GM12873 (cell line): Measurements from ENCODE around the gene KCNQ1.

Experiments
- TF ChIP-seq, protein P1 (sequence below): IDR thresholded peaks from 2 replicates; pipeline ENCODE4 v1.5.1; 2012; ENCODE audit warnings: low read depth, mild to moderate bottlenecking, moderate library complexity, low read length, control low read depth; ENCODE audit not compliant: insufficient read depth; ENCODE audit errors: missing control alignments

KCNQ1 gene

DNA sequence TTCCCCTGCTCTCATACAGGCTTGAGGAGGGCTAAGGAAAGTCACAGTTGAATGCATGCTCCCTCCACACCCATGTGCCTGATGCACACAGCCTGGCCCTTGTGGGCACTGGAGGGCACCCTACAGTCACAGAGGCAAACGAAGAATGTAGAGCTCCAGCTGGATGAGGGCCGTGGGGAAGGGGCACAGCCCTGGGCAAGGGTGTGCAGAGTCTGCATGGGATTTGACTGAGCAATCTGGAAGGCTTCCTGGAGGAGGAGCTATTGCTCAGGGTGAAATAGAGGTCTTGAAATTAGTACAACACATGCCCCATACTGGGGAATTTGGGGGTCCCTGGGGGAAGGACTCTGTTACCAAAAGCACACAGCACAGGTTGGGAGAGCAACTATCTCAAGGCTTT is 64.0 kb downstream of the KCNQ1 start:
- TF ChIP-seq, protein P1, sequence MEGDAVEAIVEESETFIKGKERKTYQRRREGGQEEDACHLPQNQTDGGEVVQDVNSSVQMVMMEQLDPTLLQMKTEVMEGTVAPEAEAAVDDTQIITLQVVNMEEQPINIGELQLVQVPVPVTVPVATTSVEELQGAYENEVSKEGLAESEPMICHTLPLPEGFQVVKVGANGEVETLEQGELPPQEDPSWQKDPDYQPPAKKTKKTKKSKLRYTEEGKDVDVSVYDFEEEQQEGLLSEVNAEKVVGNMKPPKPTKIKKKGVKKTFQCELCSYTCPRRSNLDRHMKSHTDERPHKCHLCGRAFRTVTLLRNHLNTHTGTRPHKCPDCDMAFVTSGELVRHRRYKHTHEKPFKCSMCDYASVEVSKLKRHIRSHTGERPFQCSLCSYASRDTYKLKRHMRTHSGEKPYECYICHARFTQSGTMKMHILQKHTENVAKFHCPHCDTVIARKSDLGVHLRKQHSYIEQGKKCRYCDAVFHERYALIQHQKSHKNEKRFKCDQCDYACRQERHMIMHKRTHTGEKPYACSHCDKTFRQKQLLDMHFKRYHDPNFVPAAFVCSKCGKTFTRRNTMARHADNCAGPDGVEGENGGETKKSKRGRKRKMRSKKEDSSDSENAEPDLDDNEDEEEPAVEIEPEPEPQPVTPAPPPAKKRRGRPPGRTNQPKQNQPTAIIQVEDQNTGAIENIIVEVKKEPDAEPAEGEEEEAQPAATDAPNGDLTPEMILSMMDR, result no peak

DNA sequence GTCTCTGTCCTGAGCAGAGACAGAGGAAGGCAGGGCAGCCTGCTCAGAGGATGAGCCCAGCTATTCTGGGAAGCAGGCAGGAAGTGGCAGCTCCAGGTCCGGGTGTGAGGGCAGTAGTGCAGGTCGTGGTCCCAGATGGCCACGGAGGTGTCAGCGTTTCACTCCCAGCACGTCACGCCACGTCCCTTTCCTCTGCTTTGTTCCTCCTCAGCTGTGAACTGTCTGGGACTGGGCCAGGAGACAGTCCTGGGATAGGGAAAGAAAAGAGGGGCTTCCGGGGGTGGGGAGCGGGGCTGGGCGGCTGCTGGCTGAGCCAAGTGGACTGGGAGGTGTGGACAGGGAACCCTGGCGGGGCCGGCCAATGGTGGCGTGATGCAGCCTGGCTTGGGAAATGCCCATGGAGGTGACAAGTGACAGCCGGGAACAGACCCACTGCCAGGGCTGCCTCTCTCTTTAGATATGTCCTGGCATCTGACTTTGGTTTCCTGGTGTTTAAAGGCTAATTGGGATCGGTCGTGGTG is 64.7 kb downstream of the KCNQ1 start:
- TF ChIP-seq, protein P1, result no peak

DNA sequence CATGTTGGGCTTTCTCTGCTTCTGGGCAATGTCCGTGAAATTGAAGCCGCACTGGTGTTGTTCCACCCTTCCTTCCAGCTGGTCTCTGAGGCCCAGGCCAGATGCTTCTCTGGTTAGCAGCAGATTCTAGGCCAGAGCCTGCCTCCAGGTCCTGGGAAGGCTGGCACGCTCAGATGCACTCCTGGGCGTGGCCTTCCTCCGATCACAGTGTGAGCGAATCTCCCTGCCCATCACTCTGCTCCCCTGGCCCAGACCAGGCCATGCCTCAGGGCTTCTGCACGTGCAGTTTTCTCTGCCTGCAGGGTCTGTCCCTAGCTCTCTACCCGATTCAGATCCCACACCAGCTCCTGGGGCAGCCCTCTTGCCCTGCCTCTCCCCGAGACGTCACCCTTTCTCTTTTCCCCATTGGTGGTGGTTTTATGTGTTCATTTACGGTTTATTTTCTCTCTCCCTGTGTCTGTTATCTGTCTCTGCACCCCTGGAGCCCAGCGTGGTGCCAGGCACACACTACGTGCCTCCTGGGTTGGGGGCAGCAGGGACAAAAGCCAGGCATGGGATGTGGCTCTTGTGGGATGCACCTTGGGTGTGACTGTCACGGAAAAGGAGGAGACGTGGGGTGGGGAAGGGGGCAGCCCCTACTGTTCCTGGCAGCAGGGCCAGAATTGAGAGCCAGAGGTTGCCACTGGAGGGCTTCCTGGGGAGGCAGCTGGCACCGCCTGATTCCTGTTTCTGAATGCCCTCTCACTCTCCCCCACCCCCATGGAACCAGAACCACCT is 66.0 kb downstream of the KCNQ1 start:
- TF ChIP-seq, protein P1, result no peak

DNA sequence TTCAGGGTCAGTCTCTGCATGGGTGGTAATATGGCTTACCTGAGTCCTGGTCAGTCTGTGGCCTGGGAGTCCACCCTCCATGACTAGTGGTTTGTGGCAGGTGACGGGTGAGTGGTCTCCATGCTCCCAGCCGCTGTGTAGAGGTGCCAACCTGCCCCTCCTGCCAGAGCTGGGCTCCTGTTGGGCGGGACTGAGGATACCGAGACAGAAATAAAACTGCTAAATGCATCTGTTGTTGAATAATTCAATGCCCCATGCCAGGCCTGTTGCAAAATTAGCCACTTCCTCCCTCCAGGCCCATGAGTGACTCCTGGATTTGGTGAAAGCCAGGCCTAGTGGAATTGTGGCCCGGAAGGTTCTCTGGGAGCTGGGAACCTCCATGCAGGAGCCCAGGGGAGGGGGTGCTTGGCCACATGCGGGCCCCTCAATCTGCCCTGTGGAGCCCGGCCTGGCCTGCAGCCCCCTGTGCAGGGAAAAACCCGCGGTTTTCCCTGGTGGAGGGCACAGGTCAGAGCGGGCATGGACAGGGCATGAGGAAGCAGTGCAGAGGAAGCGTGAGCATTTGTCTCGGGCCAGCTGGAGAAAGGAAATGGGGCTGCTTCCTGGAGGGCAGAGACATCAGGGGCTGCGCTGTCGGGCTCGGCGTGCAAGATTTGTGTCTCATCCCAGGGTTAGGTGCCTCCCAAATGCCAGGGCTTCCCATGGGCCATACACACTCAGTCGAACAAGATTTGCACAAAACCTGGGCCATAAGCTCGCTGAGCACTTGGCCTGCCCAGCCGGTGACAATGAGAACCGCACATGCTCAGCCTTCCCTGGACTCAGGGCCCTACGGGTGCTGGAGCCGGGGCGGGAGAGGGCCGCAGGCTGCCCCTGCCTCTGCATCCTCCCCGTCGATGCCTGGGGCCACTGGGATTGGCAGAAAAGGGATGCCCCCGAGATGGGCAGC is 66.9 kb downstream of the KCNQ1 start:
- TF ChIP-seq, protein P1, result no peak

DNA sequence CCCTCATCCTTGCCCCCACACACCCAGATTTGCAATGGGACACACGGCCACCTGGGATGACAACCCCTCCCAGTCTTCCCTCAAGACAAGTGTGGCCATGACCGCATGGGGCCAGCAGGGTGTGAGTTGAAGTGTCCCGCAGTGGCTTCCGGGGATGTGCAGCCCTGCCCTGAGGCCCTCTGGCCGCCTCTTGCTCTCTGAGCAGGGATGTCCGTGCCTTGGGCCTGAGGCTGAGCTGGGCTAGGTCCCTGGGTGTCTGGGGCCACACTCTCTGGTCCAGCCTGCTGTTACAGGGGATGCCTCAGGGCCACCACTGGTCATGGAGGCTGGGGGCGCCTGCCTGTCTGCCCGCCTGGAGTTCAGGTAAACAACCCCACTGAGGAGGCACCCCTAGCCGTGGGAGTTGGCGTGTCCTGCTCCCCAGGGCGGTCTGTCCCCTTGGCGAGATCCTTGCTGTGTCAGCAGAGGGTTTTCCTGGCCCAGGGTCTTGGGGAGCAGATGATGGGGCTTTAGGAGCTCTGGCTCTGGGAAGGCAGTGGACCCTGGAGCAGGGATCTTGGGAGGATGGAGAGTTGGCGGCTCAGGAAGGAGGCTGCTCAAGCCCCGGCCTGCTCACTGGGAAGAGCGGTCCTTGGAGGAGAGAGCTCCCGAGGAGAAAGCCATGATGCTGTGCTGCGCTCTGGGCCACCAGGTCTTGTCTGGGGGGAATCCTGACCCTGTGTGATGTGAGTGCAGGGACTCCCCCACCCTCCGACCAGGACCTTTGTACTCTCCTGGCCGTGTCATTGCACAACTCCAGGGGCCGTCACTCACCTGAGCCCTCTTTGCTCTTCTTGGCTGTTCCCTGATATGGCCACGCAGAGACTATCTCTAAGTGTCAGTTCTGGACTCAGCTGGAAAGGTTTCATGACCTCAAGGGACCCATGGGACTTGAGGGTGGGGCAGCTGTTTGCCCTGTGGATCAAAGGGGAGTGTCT is 67.9 kb downstream of the KCNQ1 start:
- TF ChIP-seq, protein P1, result no peak

DNA sequence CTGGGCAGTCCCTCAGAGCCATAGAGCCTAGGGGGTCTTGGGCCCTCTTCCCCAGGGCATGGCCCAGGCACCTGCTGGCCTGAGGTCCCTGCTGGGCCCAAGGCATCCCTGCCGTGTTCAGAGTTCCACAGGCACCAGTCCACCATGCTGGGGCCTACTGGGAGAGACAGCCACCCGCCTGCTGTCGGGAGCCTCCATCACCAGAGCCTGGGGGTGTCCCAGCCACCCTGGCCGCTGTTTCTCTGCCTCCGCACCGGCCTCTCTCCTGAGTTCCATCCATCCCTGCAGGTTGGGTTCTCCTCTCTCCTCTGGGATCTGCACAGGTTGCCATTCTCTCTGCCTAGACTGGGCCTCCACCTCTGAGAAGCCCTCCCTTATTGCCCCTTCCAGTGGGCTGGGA is 68.6 kb downstream of the KCNQ1 start:
- TF ChIP-seq, protein P1, result no peak
